ENCODE measurements around the gene ABO. TPM values are rescaled to one million over a fixed set of nuclear protein-coding genes. Genes with fewer than 3 reads are reported as not detected.

Gene ABO
- total RNA-seq, 2 experiments from 2014 or later, result 0.19 to 0.31 TPM

DNA sequence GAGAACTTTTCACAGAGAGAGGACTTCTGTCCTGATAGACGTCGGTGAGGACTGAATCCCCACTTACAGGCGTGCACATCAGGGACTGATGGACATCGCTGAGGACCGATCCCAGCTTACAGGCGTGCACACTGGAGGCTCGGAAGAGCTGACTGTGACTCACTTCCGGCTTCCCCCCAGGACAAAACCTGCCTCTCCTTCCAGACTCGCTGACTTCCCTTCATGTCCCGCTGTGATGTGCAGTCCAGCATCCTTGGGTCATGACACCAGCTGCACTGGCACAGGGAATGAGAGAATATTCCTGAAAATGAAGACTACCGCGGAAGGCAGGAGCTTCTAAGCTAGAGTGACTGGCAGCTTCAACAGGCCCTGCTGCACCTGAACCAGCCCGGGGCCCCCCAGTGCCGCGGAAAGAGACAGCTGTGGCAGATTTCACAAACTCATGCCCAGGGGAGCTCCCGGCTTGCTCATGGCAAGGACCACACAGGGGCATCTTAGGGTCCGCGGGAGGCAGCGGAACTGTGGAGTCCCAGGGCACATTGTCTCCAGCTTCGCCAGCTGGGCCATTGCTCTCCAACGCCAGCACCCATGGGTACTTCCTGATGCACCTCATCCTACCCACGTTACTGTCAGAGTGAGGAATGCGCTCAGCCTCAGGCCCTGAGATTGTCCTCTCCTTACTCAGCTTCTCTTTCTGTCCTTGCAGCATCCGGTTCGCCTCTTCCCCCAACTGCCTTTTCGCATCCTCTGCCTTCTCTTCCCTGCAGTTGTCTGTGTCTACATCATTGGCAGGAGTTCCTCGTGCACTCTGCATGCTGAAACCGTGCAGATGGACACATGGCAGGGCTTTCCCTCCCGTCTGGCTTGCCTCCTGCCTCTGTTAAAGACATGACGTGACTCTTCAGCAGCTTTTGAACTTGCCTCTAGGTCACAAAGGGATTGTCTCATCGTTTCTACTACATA is 31.5 kb upstream of the ABO start:
- Histone ChIP-seq H3K27ac (ENCODE audit: low read depth in 1 of 2, low read length in 2 of 2) (no peak overlapping the region), H3K36me3 (ENCODE audit: insufficient read depth, low read length) (no peaks in the 10 kb centered on the region), H3K4me3 (ENCODE audit: low read length) (no peak overlapping the region), H3K9me3 (ENCODE audit: control insufficient read depth in 1 of 2, insufficient read depth in 1 of 2, low read length in 2 of 2) (no peaks in the 10 kb centered on the region), H3K4me1 (ENCODE audit: insufficient read depth, low read length) (no peaks in the 10 kb centered on the region), H3K27me3 (ENCODE audit: control insufficient read depth in 1 of 2, insufficient read depth in 2 of 2, low read length in 2 of 2) (no peaks in the 10 kb centered on the region)
- CTCF ChIA-PET, result no interaction called here
- H3K9me3 Mint-ChIP-seq, result no peaks in the 10 kb centered on the region
- H3K4me3 Mint-ChIP-seq, result no peak overlapping the region
- H3K36me3 Mint-ChIP-seq (ENCODE audit: low read depth), result no peaks in the 10 kb centered on the region
- ATAC-seq (ENCODE audit: poor library complexity) (no peak), DNase-seq (no peak)
- no peaks in the 10 kb centered on the region for H3K27me3 Mint-ChIP-seq
- POLR2A ChIA-PET, result no interaction called here
- intact Hi-C loops (cut with DNase I, micrococcal nuclease), result no loop called here
- H3K4me1 Mint-ChIP-seq (ENCODE audit: low read depth), result no peaks in the 10 kb centered on the region
- no peak overlapping the region for H3K27ac Mint-ChIP-seq
- TF ChIP-seq, protein P1, sequence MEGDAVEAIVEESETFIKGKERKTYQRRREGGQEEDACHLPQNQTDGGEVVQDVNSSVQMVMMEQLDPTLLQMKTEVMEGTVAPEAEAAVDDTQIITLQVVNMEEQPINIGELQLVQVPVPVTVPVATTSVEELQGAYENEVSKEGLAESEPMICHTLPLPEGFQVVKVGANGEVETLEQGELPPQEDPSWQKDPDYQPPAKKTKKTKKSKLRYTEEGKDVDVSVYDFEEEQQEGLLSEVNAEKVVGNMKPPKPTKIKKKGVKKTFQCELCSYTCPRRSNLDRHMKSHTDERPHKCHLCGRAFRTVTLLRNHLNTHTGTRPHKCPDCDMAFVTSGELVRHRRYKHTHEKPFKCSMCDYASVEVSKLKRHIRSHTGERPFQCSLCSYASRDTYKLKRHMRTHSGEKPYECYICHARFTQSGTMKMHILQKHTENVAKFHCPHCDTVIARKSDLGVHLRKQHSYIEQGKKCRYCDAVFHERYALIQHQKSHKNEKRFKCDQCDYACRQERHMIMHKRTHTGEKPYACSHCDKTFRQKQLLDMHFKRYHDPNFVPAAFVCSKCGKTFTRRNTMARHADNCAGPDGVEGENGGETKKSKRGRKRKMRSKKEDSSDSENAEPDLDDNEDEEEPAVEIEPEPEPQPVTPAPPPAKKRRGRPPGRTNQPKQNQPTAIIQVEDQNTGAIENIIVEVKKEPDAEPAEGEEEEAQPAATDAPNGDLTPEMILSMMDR (IDR thresholded peaks at IDR 0.05), result no peak

DNA sequence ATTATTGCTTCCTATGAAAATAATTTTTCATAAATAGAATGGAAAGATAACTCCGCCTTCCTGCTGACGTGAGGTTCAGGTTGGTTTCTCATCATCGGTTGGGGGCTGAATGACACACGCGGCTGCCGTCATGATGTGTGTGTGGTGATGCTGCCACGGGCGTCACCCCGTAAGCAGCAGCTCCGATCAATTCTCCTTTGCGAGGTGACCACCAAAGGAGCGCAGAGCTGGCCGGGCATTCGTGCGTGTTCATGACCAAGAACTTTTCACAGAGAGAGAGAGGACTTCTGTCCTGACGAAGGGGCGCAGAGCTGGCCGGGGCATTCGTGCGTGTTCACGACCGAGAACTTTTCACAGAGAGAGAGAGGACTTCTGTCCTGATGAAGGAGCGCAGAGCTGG is 30.7 kb upstream of the ABO start:
- no peak overlapping the region for H3K4me3 Mint-ChIP-seq
- H3K4me1 Mint-ChIP-seq (ENCODE audit: low read depth), result no peaks in the 10 kb centered on the region
- H3K4me3 ChIP-seq (ENCODE audit: low read length), result no peak overlapping the region
- no peaks in the 10 kb centered on the region for H3K27me3 ChIP-seq (ENCODE audit: control insufficient read depth in 1 of 2, insufficient read depth in 2 of 2, low read length in 2 of 2)
- ATAC-seq (ENCODE audit: poor library complexity) (no peak), DNase-seq (no peak)
- TF ChIP-seq, protein P1 (IDR thresholded peaks at IDR 0.05), result no peak
- no peaks in the 10 kb centered on the region for H3K36me3 Mint-ChIP-seq (ENCODE audit: low read depth)
- intact Hi-C loops (cut with DNase I, micrococcal nuclease), result no loop called here
- ChIA-PET CTCF (interaction anchor here (0.5 kb wide), 1 partner anchor 605 kb away, joined by 3 read pairs; no protein-coding TSS in a partner anchor), POLR2A (no interaction called here)
- no peak overlapping the region for H3K27ac Mint-ChIP-seq
- H3K27me3 Mint-ChIP-seq, result no peaks in the 10 kb centered on the region
- no peaks in the 10 kb centered on the region for H3K9me3 ChIP-seq (ENCODE audit: control insufficient read depth in 1 of 2, insufficient read depth in 1 of 2, low read length in 2 of 2)
- H3K9me3 Mint-ChIP-seq, result no peaks in the 10 kb centered on the region
- no peaks in the 10 kb centered on the region for H3K4me1 ChIP-seq (ENCODE audit: insufficient read depth, low read length)
- no peak overlapping the region for H3K27ac ChIP-seq (ENCODE audit: low read depth in 1 of 2, low read length in 2 of 2)
- H3K36me3 ChIP-seq (ENCODE audit: insufficient read depth, low read length), result no peaks in the 10 kb centered on the region

DNA sequence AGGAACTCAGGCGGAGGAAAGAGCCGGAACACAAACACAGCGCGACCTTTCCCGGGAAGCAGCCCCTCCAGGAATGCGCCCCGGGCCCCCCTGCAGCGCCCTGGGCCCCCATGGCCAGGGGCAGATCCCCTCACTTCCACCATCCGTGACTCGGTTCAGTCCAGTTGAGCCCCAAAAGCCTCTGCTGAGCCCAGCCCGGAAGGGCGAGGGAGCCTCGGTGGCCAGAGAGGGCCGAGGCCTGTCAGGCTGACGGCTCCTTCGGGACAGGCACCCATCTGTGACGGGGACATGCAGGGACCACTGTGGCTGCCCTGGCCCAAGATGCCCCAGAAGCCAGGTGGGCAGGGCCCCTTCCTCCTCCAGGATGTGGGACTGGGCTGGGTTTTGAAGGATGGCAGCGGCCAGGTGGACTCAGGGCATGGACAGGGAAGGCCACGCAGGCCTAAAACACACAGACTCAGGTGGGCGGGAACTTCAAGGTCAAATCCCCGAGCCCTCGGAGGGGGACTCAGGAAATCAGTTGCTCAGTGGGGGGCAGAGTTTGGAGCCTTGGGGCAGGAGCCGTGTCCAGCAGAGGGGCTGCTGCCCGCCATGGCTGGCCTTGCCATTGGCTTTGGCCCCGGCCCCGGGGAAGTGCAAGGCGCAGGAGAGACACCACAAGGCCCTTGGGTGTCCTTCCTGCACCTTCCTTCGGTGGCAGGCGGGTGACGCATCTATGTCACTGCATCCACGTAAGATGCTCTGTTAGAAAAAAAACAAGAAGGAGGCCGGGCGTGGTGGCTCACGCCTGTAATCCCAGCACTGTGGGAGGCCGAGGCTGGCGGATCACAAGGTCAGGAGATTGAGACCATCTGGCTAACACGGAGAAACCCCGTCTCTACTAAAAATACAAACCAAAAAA is 29.7 kb upstream of the ABO start:
- Mint-ChIP-seq H3K27ac (no peak overlapping the region), H3K9me3 (no peaks in the 10 kb centered on the region), H3K36me3 (ENCODE audit: low read depth) (no peaks in the 10 kb centered on the region), H3K4me3 (no peak overlapping the region), H3K27me3 (no peaks in the 10 kb centered on the region), H3K4me1 (ENCODE audit: low read depth) (no peaks in the 10 kb centered on the region)
- Histone ChIP-seq H3K27ac (ENCODE audit: low read depth in 1 of 2, low read length in 2 of 2) (no peak overlapping the region), H3K27me3 (ENCODE audit: control insufficient read depth in 1 of 2, insufficient read depth in 2 of 2, low read length in 2 of 2) (no peaks in the 10 kb centered on the region), H3K4me1 (ENCODE audit: insufficient read depth, low read length) (no peaks in the 10 kb centered on the region), H3K36me3 (ENCODE audit: insufficient read depth, low read length) (no peaks in the 10 kb centered on the region), H3K4me3 (ENCODE audit: low read length) (no peak overlapping the region), H3K9me3 (ENCODE audit: control insufficient read depth in 1 of 2, insufficient read depth in 1 of 2, low read length in 2 of 2) (no peaks in the 10 kb centered on the region)
- TF ChIP-seq, protein P1 (IDR thresholded peaks at IDR 0.05), result no peak
- intact Hi-C loops (cut with DNase I, micrococcal nuclease), result no loop called here
- CTCF ChIA-PET, result no interaction called here
- POLR2A ChIA-PET, result no interaction called here
- ATAC-seq (ENCODE audit: poor library complexity) (no peak), DNase-seq (peak in 1 of 14 experiments; percentile 29)

All from CD4-positive, alpha-beta T cell (primary cell).